Endothelial cell of umbilical vein (primary cell): ENCODE results near the gene ELF3. TPM values are rescaled to one million over a fixed set of nuclear protein-coding genes. Genes with fewer than 3 reads are reported as not detected.

Experiments used
- BruUV-seq: library from RNA; stranded (reverse); fragments of 400-500 nt; replicated peaks from 2 replicates; lab custom pipeline; 2021; lab: Mats Ljungman, UMichigan
- CTCF ChIA-PET: fragments of 300-600, 350-600 bp; sonication (Branson Sonifier 250); formaldehyde crosslinking; loops from one replicate; lab custom pipeline; 2021; ENCODE audit warnings: antibody characterized with exemption, inconsistent platforms; lab: Charles Lee
- POLR2A ChIA-PET: fragments of 300-600, 350-600 bp; sonication (Branson Sonifier 250); formaldehyde crosslinking; loops from one replicate; lab custom pipeline; 2021; ENCODE audit warnings: antibody characterized with exemption, inconsistent platforms; lab: Charles Lee
- DNase-seq: peaks from one replicate; pipeline ENCODE4 v3.0.0-alpha.2; 2011; ENCODE audit warnings: low read depth, low spot score
- FAIRE-seq: peaks from 2 replicates; lab custom pipeline; 2011; peaks lifted over from hg19 to GRCh38; lab: Jason Lieb, UNC
- H2AFZ ChIP-seq: 2 replicates; pipeline ENCODE4 v1.6.0; 2012; ENCODE audit warnings: low read depth, low read length, control low read depth, inconsistent platforms
- H3K27ac ChIP-seq: 2 replicates; pipeline ENCODE4 v1.5.1; 2011; ENCODE audit warnings: low read depth, mild to moderate bottlenecking, control low read depth, low read length, moderate library complexity; ENCODE audit not compliant: insufficient read depth
- H3K27me3 ChIP-seq, 2 experiments: 2 replicates each; pipeline versions ENCODE4 v1.6.0 to v1.6.1; 2011; ENCODE audit warnings: low read length in 2 of 2, mixed read lengths in 1 of 2; ENCODE audit not compliant: control insufficient read depth in 2 of 2, insufficient read depth in 2 of 2
- H3K36me3 ChIP-seq, 2 experiments: 2 replicates in 1 of 2; 3 replicates in 1 of 2; pipeline ENCODE4 v1.5.1; 2011; ENCODE audit warnings: low read length in 2 of 2, mild to moderate bottlenecking in 1 of 2, moderate library complexity in 1 of 2; ENCODE audit not compliant: control insufficient read depth in 2 of 2, insufficient read depth in 2 of 2; ENCODE audit errors: extremely low read depth in 1 of 2
- H3K4me1 ChIP-seq: 3 replicates; pipeline ENCODE4 v1.5.1; 2011; ENCODE audit warnings: mild to moderate bottlenecking, low read length; ENCODE audit not compliant: control insufficient read depth, insufficient read depth; ENCODE audit errors: extremely low read depth
- H3K4me2 ChIP-seq: 2 replicates; pipeline ENCODE4 v1.6.1; 2011; ENCODE audit warnings: low read length, control low read depth, mixed read lengths; ENCODE audit not compliant: insufficient read depth
- H3K4me3 ChIP-seq, 3 experiments: fragments of 200-600 bp in 1 of 3; sonication (generic), shearing (Covaris generic) in 1 of 3; replicated peaks in 1 of 3; 2 replicates each; pipeline ENCODE4 v1.5.1; 2011 to 2016; ENCODE audit warnings: control low read depth in 3 of 3, low read length in 3 of 3, mild to moderate bottlenecking in 2 of 3, inconsistent platforms in 1 of 3, low read depth in 1 of 3, moderate library complexity in 1 of 3; ENCODE audit not compliant: insufficient read depth in 1 of 3
- H3K79me2 ChIP-seq: 2 replicates; pipeline ENCODE4 v1.6.0; 2012; ENCODE audit warnings: low read length, inconsistent platforms; ENCODE audit not compliant: control insufficient read depth, insufficient read depth
- H3K9ac ChIP-seq: replicated peaks from 2 replicates; pipeline ENCODE3; 2011; ENCODE audit warnings: low read length, control low read depth; ENCODE audit not compliant: insufficient read depth; ENCODE audit errors: extremely low read depth
- H3K9me1 ChIP-seq: replicated peaks from 3 replicates; pipeline ENCODE4 v1.6.0; 2011; ENCODE audit warnings: mild to moderate bottlenecking, low read length; ENCODE audit not compliant: control insufficient read depth, insufficient read depth; ENCODE audit errors: extremely low read depth
- H3K9me3 ChIP-seq: replicated peaks from 2 replicates; pipeline ENCODE4 v1.5.1; 2012; ENCODE audit warnings: low read length, inconsistent platforms; ENCODE audit not compliant: control insufficient read depth, insufficient read depth
- H4K20me1 ChIP-seq: replicated peaks from 2 replicates; pipeline ENCODE3; 2011; ENCODE audit warnings: mild to moderate bottlenecking, low read length; ENCODE audit not compliant: control insufficient read depth, insufficient read depth; ENCODE audit errors: extremely low read depth
- EZH2 ChIP-seq: IDR thresholded peaks from 2 replicates; pipeline ENCODE4 v1.6.1; 2012; ENCODE audit warnings: borderline replicate concordance, low read depth, mild to moderate bottlenecking, moderate library complexity, low read length, inconsistent platforms; ENCODE audit not compliant: severe bottlenecking
- FOS ChIP-seq: IDR thresholded peaks from 2 replicates; pipeline ENCODE4 v1.6.1; 2011; ENCODE audit warnings: mild to moderate bottlenecking, low read length, moderate library complexity, borderline replicate concordance; ENCODE audit not compliant: insufficient read depth
- GATA2 ChIP-seq: IDR thresholded peaks from 2 replicates; pipeline ENCODE4 v1.7.0; 2011; ENCODE audit warnings: low read depth, mild to moderate bottlenecking, moderate library complexity, mixed read lengths, low read length; ENCODE audit not compliant: insufficient read length, insufficient read depth
- MYC ChIP-seq: IDR thresholded peaks from one replicate; pipeline ENCODE4 v1.6.1; 2011; ENCODE audit warnings: mild to moderate bottlenecking, low read depth, low read length
- POLR2AphosphoS5 ChIP-seq: IDR thresholded peaks from 2 replicates; pipeline ENCODE4 v1.6.1; 2012; ENCODE audit warnings: low read depth, mild to moderate bottlenecking, control low read depth, low read length, moderate library complexity; ENCODE audit not compliant: insufficient read depth
- dilution Hi-C: fragments of 300-500 bp; cut with MboI; formaldehyde crosslinking; loops from one replicate; pipeline ENCODE4 v1.15.0; 2019; ENCODE audit warnings: low sequenced_read_pairs; ENCODE audit not compliant: extremely low pct_ligation_motif_present
- intact Hi-C: fragments of 100-400 bp; cut with micrococcal nuclease; formaldehyde crosslinking; loops from one replicate; pipeline ENCODE4 v1.10.0; 2022
- polyA plus RNA-seq, 4 experiments: library from polyadenylated mRNA; depleted of rRNA in 3 of 4; stranded (reverse) in 3 of 4; unstranded in 1 of 4; fragments of >200 nt; gene quantifications; 2 replicates each; pipeline versions ENCODE4 v1.2.1 to v1.2.3, GENCODE V29; 2011 to 2012; ENCODE audit warnings: missing spikeins in 1 of 4
- total RNA-seq: library from RNA; stranded (reverse); gene quantifications from 2 replicates; pipeline ENCODE4 v1.2.3, GENCODE V29; 2021
- TF ChIP-seq, protein P1 (sequence below), 2 donors: IDR thresholded peaks; 1 replicate in 1 of 2; 2 replicates in 1 of 2; pipeline ENCODE4 v1.5.1; 2011; ENCODE audit warnings: low read length in 2 of 2, mild to moderate bottlenecking in 2 of 2, moderate library complexity in 2 of 2, control low read depth in 1 of 2, inconsistent platforms in 1 of 2, low read depth in 1 of 2; ENCODE audit not compliant: insufficient read depth in 1 of 2; ENCODE audit errors: extremely low read depth in 1 of 2
- TF ChIP-seq, protein P2 (sequence below): IDR thresholded peaks from 2 replicates; pipeline ENCODE4 v1.6.1; 2011; ENCODE audit not compliant: insufficient read depth, insufficient read length

The ELF3 gene
- total and polyA plus RNA-seq, 2 donors (not counting 3 experiments of a cell fraction or from before 2014, with no cell fraction given): 0.07 to 0.29 TPM

DNA sequence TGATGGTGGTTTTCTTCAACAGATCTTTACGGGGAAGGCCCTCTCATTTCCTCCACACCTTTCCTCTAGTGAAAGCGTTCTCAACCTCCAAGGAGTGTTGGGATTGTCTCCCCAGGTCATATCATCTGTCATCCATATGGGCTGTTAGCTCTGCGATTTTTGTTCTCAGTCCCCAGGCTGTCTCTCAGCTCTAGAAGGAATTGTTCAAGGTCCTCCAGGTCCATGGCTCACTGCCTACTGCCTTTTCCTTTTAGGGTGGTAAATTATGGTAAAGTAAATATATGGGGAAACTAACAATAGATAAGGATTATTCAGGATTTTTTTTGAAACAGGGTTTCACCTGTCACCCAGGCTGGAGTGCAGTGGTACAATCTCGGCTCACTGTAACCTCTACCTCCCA lies 37.6 kb downstream of the ELF3 start:
- no peak overlapping the region for H3K4me3 ChIP-seq
- H3K27me3 ChIP-seq: peaks cover 0 to 2% of the 10 kb centered on the region in 2 experiments
- TF ChIP-seq MYC (no peak), EZH2 (no peak), POLR2AphosphoS5 (no peak), GATA2 (no peak), FOS (no peak)
- TF ChIP-seq, protein P1, sequence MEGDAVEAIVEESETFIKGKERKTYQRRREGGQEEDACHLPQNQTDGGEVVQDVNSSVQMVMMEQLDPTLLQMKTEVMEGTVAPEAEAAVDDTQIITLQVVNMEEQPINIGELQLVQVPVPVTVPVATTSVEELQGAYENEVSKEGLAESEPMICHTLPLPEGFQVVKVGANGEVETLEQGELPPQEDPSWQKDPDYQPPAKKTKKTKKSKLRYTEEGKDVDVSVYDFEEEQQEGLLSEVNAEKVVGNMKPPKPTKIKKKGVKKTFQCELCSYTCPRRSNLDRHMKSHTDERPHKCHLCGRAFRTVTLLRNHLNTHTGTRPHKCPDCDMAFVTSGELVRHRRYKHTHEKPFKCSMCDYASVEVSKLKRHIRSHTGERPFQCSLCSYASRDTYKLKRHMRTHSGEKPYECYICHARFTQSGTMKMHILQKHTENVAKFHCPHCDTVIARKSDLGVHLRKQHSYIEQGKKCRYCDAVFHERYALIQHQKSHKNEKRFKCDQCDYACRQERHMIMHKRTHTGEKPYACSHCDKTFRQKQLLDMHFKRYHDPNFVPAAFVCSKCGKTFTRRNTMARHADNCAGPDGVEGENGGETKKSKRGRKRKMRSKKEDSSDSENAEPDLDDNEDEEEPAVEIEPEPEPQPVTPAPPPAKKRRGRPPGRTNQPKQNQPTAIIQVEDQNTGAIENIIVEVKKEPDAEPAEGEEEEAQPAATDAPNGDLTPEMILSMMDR (IDR thresholded peaks at IDR 0.05; ENCODE audit: extremely low read depth in 1 of 2, insufficient read depth in 1 of 2, low read depth in 1 of 2, low read length in 2 of 2): no peak
- TF ChIP-seq, protein P2, sequence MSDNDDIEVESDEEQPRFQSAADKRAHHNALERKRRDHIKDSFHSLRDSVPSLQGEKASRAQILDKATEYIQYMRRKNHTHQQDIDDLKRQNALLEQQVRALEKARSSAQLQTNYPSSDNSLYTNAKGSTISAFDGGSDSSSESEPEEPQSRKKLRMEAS: no peak
- no peak overlapping the region for H3K27ac ChIP-seq
- dilution Hi-C loops: no loop called here
- intact Hi-C loops: no loop called here
- BruUV-seq: no TSS peak
- no peaks in the 10 kb centered on the region for H3K9me1 ChIP-seq
- no peaks in the 10 kb centered on the region for H3K36me3 ChIP-seq
- ChIA-PET CTCF (no interaction called here), POLR2A (no interaction called here)
- DNase-seq: no peak
- H3K79me2 ChIP-seq: no peaks in the 10 kb centered on the region
- no peaks in the 10 kb centered on the region for H3K4me1 ChIP-seq
- no peak overlapping the region for H3K4me2 ChIP-seq
- H3K9me3 ChIP-seq: no peaks in the 10 kb centered on the region
- H3K9ac ChIP-seq: no peak overlapping the region
- H4K20me1 ChIP-seq: no peaks in the 10 kb centered on the region
- H2AFZ ChIP-seq: no peak overlapping the region
- no peak for FAIRE-seq
